HepG2 (cell line): ENCODE data around the gene SS18L1. TPM values are rescaled to one million over a fixed set of nuclear protein-coding genes. Genes with fewer than 3 reads are reported as not detected.

Source experiments
- ATAC-seq: fragments of 200-7000 bp; cut with Tn5 transposase; 3 replicates; pipeline ENCODE4 v1.9.1; 2020; ENCODE audit warnings: mild to moderate bottlenecking, moderate library complexity
- BruUV-seq: library from RNA; stranded (reverse); fragments of 400-500 nt; replicated peaks from 2 replicates; lab custom pipeline; 2021; lab: Mats Ljungman, UMichigan
- CTCF ChIA-PET: fragments of 300-600 bp; formaldehyde crosslinking; extraction: SDS; loops from one replicate; lab custom pipeline; 2021; ENCODE audit warnings: low total read pairs, inconsistent platforms, low intra/inter-chr PET ratio; lab: Yijun Ruan, JAX
- POLR2A ChIA-PET: fragments of 350-600 bp; sonication (Branson Sonifier 250); formaldehyde crosslinking; loops from one replicate; lab custom pipeline; 2020; ENCODE audit warnings: antibody characterized with exemption, inconsistent platforms; lab: Yijun Ruan, JAX
- DNase-seq: peaks from one replicate; pipeline ENCODE4 v3.0.0-alpha.2; 2015; ENCODE audit warnings: low spot score
- FAIRE-seq: peaks from 3 replicates; lab custom pipeline; 2011; peaks lifted over from hg19 to GRCh38; lab: Jason Lieb, UNC
- H2AFZ ChIP-seq: one replicate; pipeline ENCODE4 v1.6.1; 2011; ENCODE audit warnings: low read length, inconsistent platforms
- H3K27ac ChIP-seq: fragments of 300-600 bp; 3 replicates; pipeline ENCODE4 v1.8.0; 2011; ENCODE audit warnings: mixed run types, mild to moderate bottlenecking, mixed read lengths, low read length, inconsistent platforms; ENCODE audit not compliant: insufficient read depth; ENCODE audit errors: extremely low read length
- H3K27me3 ChIP-seq, 2 experiments: fragments of 200-600 bp in 1 of 2; 2 replicates in 1 of 2; 3 replicates in 1 of 2; pipeline versions ENCODE4 v1.6.0 to v1.8.0; 2011; ENCODE audit warnings: low read length in 2 of 2, mild to moderate bottlenecking in 2 of 2, moderate library complexity in 2 of 2, inconsistent platforms in 1 of 2; ENCODE audit not compliant: insufficient read depth in 2 of 2, control insufficient read depth in 1 of 2
- H3K36me3 ChIP-seq, 2 experiments: fragments of 200-600 bp in 1 of 2; replicated peaks in 1 of 2; 2 replicates in 1 of 2; 3 replicates in 1 of 2; pipeline versions ENCODE4 v1.5.1 to v1.8.0; 2011; ENCODE audit warnings: low read length in 2 of 2, inconsistent platforms in 1 of 2; ENCODE audit not compliant: insufficient read depth in 2 of 2, control insufficient read depth in 1 of 2
- H3K4me1 ChIP-seq: 2 replicates; pipeline ENCODE4 v1.5.1; 2012; ENCODE audit warnings: low read length, inconsistent platforms; ENCODE audit not compliant: insufficient read depth
- H3K4me2 ChIP-seq: 2 replicates; pipeline ENCODE4 v1.6.0; 2011; ENCODE audit warnings: low read depth, low read length, inconsistent platforms
- H3K4me3 ChIP-seq, 3 experiments: fragments of 200-600 bp in 1 of 3; sonication (generic), shearing (Covaris generic) in 1 of 3; replicated peaks in 1 of 3; 2 replicates each; pipeline ENCODE4 v1.5.1; 2011 to 2016; ENCODE audit warnings: low read length in 3 of 3, inconsistent platforms in 2 of 3, low read depth in 2 of 3, mild to moderate bottlenecking in 2 of 3, control low read depth in 1 of 3, mixed read lengths in 1 of 3; ENCODE audit not compliant: insufficient read depth in 1 of 3
- H3K79me2 ChIP-seq: one replicate; pipeline ENCODE4 v1.6.1; 2011; ENCODE audit warnings: low read length, inconsistent platforms; ENCODE audit not compliant: insufficient read depth
- H3K9ac ChIP-seq: 2 replicates; pipeline ENCODE4 v1.6.0; 2011; ENCODE audit warnings: mild to moderate bottlenecking, low read depth, low read length, inconsistent platforms; ENCODE audit not compliant: insufficient read depth
- H3K9me3 ChIP-seq: 2 replicates; pipeline ENCODE4 v1.5.1; 2012; ENCODE audit warnings: mild to moderate bottlenecking, low read length
- H4K20me1 ChIP-seq: 2 replicates; pipeline ENCODE4 v1.6.0; 2011; ENCODE audit warnings: inconsistent platforms, mild to moderate bottlenecking, low read length, moderate library complexity; ENCODE audit not compliant: insufficient read depth
- EP300 ChIP-seq, 3 experiments: sonication (generic) in 1 of 3; formaldehyde crosslinking in 1 of 3; IDR thresholded peaks; 2 replicates each; pipeline versions ENCODE4 v1.5.1 to v1.6.1; 2011 to 2020; ENCODE audit warnings: low read depth in 2 of 3, low read length in 2 of 3, borderline replicate concordance in 1 of 3, improper control_type of control experiment in 1 of 3, mild to moderate bottlenecking in 1 of 3, missing genetic modification reagents in 1 of 3, moderate library complexity in 1 of 3
- NKX3-1 ChIP-seq: sonication (generic); formaldehyde crosslinking; IDR thresholded peaks from 2 replicates; pipeline ENCODE4 v1.5.0; 2020; ENCODE audit warnings: missing genetic modification reagents
- ZNF230 ChIP-seq: sonication (generic); formaldehyde crosslinking; IDR thresholded peaks from 2 replicates; pipeline ENCODE4 v1.4.0; 2020; ENCODE audit warnings: mild to moderate bottlenecking, missing genetic modification reagents
- ZNF367 ChIP-seq: sonication (generic); formaldehyde crosslinking; IDR thresholded peaks from 2 replicates; pipeline ENCODE4 v1.4.0; 2020; ENCODE audit warnings: missing genetic modification reagents, borderline replicate concordance
- ZZZ3 ChIP-seq: sonication (generic); formaldehyde crosslinking; IDR thresholded peaks from 2 replicates; pipeline ENCODE4 v1.4.0; 2020; ENCODE audit warnings: missing genetic modification reagents, mild to moderate bottlenecking, borderline replicate concordance
- WGBS: methylation state at CpG from one replicate; pipeline ENCODE4 v1.1.6; 2017; ENCODE audit warnings: low lambda C conversion rate; 5-methylcytosine and 5-hydroxymethylcytosine counted together
- in situ Hi-C: cut with HindIII; loops from 2 replicates; pipeline ENCODE4 v1.10.0; 2017; ENCODE audit warnings: low pct_unique_long_range_greater_than_20kb; ENCODE audit not compliant: extremely low pct_ligation_motif_present
- intact Hi-C: fragments of 100-400 bp; cut with micrococcal nuclease; formaldehyde crosslinking; loops from one replicate; pipeline ENCODE4 v1.10.0; 2022; ENCODE audit not compliant: unreplicated experiment
- polyA plus RNA-seq, 8 experiments: library from polyadenylated mRNA; depleted of rRNA in 3 of 8; stranded (reverse) in 7 of 8; unstranded in 1 of 8; fragments of >200 nt; fragmentation: Illumina TruSeq in 4 of 8; extraction: Trizol in 4 of 8; gene quantifications; 2 replicates each; pipeline versions ENCODE4 v1.2.1 to v1.2.3, GENCODE V29; 2011 to 2016; ENCODE audit warnings: low read depth in 4 of 8, missing spikeins in 1 of 8, mixed read lengths in 1 of 8; ENCODE audit not compliant: insufficient read depth in 1 of 8
- total RNA-seq, 5 experiments: library from RNA; depleted of rRNA; stranded (reverse); fragments of >200 nt; fragmentation: Illumina TruSeq; extraction: Trizol; gene quantifications; 2 replicates each; pipeline ENCODE4 v1.2.3, GENCODE V29; 2016; ENCODE audit warnings: low read depth in 1 of 5
- TF ChIP-seq, protein P1 (sequence below): sonication (generic); formaldehyde crosslinking; IDR thresholded peaks from 2 replicates; pipeline ENCODE4 v1.4.0; 2020; ENCODE audit warnings: missing genetic modification reagents, borderline replicate concordance
- TF ChIP-seq, protein P2 (sequence below): sonication (generic); formaldehyde crosslinking; IDR thresholded peaks from 2 replicates; pipeline ENCODE4 v1.8.1; 2023; ENCODE audit warnings: mild to moderate bottlenecking, missing genetic modification reagents, borderline replicate concordance
- TF ChIP-seq, protein P3 (sequence below): sonication (generic); formaldehyde crosslinking; IDR thresholded peaks from 2 replicates; pipeline ENCODE4 v1.4.0; 2020; ENCODE audit warnings: missing genetic modification reagents

The SS18L1 gene
- total and polyA plus RNA-seq, 2 of the 13 experiments (the other 11 are each of a cell fraction or from before 2014, with no cell fraction given) = 17.8 to 27.6 TPM

DNA sequence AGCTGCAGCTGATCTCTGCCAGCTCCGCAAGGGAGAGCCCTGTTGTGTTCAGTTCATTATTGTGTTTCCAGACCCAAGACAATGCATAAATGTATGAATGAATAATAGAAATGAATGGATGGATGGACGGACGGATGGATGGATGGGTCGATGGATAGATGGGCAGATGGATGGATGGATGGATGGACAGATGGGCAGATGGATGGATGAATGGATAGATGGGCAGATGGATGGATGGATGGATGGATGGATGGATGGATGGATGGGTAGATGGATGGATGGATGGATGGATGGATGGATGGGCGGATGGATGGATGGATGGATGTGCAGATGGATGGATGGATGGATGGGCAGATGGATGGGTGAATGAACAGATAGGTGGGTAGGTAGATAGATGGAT is 38.0 kb upstream of the SS18L1 start:
- CTCF ChIA-PET = no interaction called here
- no peaks in the 10 kb centered on the region for H3K36me3 ChIP-seq
- peaks cover 13% of the 10 kb centered on the region for H3K4me1 ChIP-seq
- POLR2A ChIA-PET = interaction anchor here (0.8 kb wide), 1 partner anchor 39 kb away, joined by 3 read pairs; no protein-coding TSS in a partner anchor
- 43% methylated on average over 5 of the region's 5 CpGs for WGBS
- ATAC-seq (no peak), FAIRE-seq (no peak), DNase-seq (no peak)
- no peak overlapping the region for H3K4me2 ChIP-seq
- no peak overlapping the region for H2AFZ ChIP-seq
- in situ Hi-C loops (no loop called here), intact Hi-C loops (no loop called here)
- H3K9ac ChIP-seq = no peak overlapping the region
- no peaks in the 10 kb centered on the region for H4K20me1 ChIP-seq
- no peak overlapping the region for H3K4me3 ChIP-seq
- no TSS peak for BruUV-seq
- H3K79me2 ChIP-seq = no peaks in the 10 kb centered on the region
- H3K27me3 ChIP-seq = peaks cover 11 to 32% of the 10 kb centered on the region in 2 experiments; a peak in 4 of 5 replicates
- peaks cover 33% of the 10 kb centered on the region for H3K9me3 ChIP-seq
- TF ChIP-seq, protein P1, sequence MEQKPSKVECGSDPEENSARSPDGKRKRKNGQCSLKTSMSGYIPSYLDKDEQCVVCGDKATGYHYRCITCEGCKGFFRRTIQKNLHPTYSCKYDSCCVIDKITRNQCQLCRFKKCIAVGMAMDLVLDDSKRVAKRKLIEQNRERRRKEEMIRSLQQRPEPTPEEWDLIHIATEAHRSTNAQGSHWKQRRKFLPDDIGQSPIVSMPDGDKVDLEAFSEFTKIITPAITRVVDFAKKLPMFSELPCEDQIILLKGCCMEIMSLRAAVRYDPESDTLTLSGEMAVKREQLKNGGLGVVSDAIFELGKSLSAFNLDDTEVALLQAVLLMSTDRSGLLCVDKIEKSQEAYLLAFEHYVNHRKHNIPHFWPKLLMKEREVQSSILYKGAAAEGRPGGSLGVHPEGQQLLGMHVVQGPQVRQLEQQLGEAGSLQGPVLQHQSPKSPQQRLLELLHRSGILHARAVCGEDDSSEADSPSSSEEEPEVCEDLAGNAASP = no peak
- TF ChIP-seq EP300 (IDR thresholded peaks at IDR 0.05; ENCODE audit: low read depth in 2 of 2, low read length in 2 of 2) (no peak), EP300 (CRISPR knock-in tag; IDR thresholded peaks at IDR 0.05; ENCODE audit: borderline replicate concordance) (no peak), ZZZ3 (CRISPR knock-in tag) (no peak), NKX3-1 (no peak), ZNF367 (CRISPR knock-in tag) (no peak), ZNF230 (CRISPR knock-in tag) (no peak)
- TF ChIP-seq, protein P2, sequence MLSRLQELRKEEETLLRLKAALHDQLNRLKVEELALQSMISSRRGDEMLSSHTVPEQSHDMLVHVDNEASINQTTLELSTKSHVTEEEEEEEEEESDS (CRISPR knock-in tag) = no peak
- TF ChIP-seq, protein P3, sequence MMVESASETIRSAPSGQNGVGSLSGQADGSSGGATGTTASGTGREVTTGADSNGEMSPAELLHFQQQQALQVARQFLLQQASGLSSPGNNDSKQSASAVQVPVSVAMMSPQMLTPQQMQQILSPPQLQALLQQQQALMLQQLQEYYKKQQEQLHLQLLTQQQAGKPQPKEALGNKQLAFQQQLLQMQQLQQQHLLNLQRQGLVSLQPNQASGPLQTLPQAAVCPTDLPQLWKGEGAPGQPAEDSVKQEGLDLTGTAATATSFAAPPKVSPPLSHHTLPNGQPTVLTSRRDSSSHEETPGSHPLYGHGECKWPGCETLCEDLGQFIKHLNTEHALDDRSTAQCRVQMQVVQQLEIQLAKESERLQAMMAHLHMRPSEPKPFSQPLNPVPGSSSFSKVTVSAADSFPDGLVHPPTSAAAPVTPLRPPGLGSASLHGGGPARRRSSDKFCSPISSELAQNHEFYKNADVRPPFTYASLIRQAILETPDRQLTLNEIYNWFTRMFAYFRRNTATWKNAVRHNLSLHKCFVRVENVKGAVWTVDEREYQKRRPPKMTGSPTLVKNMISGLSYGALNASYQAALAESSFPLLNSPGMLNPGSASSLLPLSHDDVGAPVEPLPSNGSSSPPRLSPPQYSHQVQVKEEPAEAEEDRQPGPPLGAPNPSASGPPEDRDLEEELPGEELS (CRISPR knock-in tag) = no peak
- H3K27ac ChIP-seq = no peak overlapping the region
